H1 (cell line): ENCODE results near the gene PPM1M. TPM values are rescaled to one million over a fixed set of nuclear protein-coding genes. Genes with fewer than 3 reads are reported as not detected.

Experiments used
- CTCF ChIP-seq, 3 experiments: IDR thresholded peaks; 1 replicate in 2 of 3; 2 replicates in 1 of 3; pipeline versions ENCODE4 v1.5.1 to v1.6.1; 2011; ENCODE audit warnings: low read length in 3 of 3, mild to moderate bottlenecking in 3 of 3, inconsistent platforms in 2 of 3, low read depth in 1 of 3, moderate library complexity in 1 of 3; ENCODE audit not compliant: insufficient read depth in 1 of 3; ENCODE audit errors: control extremely low read depth in 1 of 3
- SP1 ChIP-seq: IDR thresholded peaks from 2 replicates; pipeline ENCODE4 v1.6.1; 2011; ENCODE audit warnings: low read depth, low read length
- YY1 ChIP-seq: IDR thresholded peaks from 2 replicates; pipeline ENCODE4 v1.6.1; 2011; ENCODE audit warnings: low read depth, mild to moderate bottlenecking, low read length
- polyA plus RNA-seq, 7 experiments: library from polyadenylated mRNA; depleted of rRNA in 3 of 7; stranded (reverse) in 5 of 7; unstranded in 2 of 7; fragments of >200 nt in 5 of 7; fragments of 200-250 nt in 2 of 7; gene quantifications; 1 replicate in 5 of 7; 2 replicates in 1 of 7; 4 replicates in 1 of 7; pipeline versions ENCODE4 v1.2.1 to v1.2.3, GENCODE V29; 2011 to 2013; ENCODE audit warnings: missing spikeins in 2 of 7, mixed read lengths in 2 of 7
- total RNA-seq: library from RNA; stranded (reverse); fragmentation: NEBNext Ultra II Directional; extraction: Animal tissue kit (Norgen Biotek cat#: 25700); gene quantifications from 2 replicates; pipeline ENCODE4 v1.2.1, GENCODE V29; 2021
- TF ChIP-seq, protein P1 (sequence below): fragments of 300-600 bp; sonication (generic); IDR thresholded peaks from 2 replicates; pipeline ENCODE4 v1.7.1; 2012; ENCODE audit warnings: low read length, moderate library complexity, mild to moderate bottlenecking, inconsistent platforms; ENCODE audit not compliant: insufficient replicate concordance
- TF ChIP-seq, protein P2 (sequence below): IDR thresholded peaks from 2 replicates; pipeline ENCODE4 v1.6.1; 2011; ENCODE audit warnings: low read depth, mild to moderate bottlenecking, low read length; ENCODE audit not compliant: insufficient read depth

Gene PPM1M
- total and polyA plus RNA-seq, 2 of the 8 experiments (the other 6 are each of a cell fraction or from before 2014, with no cell fraction given): 5.2 to 6.3 TPM

GRCh38 chr3:52195823-52196331, 49.7 kb upstream of the PPM1M start (continued):
- TF ChIP-seq SP1 (no peak), CTCF (IDR thresholded peaks at IDR 0.05; ENCODE audit: control extremely low read depth in 1 of 3, insufficient read depth in 1 of 3, low read depth in 1 of 3, low read length in 3 of 3) (no peak), YY1 (no peak)
- TF ChIP-seq, protein P1, sequence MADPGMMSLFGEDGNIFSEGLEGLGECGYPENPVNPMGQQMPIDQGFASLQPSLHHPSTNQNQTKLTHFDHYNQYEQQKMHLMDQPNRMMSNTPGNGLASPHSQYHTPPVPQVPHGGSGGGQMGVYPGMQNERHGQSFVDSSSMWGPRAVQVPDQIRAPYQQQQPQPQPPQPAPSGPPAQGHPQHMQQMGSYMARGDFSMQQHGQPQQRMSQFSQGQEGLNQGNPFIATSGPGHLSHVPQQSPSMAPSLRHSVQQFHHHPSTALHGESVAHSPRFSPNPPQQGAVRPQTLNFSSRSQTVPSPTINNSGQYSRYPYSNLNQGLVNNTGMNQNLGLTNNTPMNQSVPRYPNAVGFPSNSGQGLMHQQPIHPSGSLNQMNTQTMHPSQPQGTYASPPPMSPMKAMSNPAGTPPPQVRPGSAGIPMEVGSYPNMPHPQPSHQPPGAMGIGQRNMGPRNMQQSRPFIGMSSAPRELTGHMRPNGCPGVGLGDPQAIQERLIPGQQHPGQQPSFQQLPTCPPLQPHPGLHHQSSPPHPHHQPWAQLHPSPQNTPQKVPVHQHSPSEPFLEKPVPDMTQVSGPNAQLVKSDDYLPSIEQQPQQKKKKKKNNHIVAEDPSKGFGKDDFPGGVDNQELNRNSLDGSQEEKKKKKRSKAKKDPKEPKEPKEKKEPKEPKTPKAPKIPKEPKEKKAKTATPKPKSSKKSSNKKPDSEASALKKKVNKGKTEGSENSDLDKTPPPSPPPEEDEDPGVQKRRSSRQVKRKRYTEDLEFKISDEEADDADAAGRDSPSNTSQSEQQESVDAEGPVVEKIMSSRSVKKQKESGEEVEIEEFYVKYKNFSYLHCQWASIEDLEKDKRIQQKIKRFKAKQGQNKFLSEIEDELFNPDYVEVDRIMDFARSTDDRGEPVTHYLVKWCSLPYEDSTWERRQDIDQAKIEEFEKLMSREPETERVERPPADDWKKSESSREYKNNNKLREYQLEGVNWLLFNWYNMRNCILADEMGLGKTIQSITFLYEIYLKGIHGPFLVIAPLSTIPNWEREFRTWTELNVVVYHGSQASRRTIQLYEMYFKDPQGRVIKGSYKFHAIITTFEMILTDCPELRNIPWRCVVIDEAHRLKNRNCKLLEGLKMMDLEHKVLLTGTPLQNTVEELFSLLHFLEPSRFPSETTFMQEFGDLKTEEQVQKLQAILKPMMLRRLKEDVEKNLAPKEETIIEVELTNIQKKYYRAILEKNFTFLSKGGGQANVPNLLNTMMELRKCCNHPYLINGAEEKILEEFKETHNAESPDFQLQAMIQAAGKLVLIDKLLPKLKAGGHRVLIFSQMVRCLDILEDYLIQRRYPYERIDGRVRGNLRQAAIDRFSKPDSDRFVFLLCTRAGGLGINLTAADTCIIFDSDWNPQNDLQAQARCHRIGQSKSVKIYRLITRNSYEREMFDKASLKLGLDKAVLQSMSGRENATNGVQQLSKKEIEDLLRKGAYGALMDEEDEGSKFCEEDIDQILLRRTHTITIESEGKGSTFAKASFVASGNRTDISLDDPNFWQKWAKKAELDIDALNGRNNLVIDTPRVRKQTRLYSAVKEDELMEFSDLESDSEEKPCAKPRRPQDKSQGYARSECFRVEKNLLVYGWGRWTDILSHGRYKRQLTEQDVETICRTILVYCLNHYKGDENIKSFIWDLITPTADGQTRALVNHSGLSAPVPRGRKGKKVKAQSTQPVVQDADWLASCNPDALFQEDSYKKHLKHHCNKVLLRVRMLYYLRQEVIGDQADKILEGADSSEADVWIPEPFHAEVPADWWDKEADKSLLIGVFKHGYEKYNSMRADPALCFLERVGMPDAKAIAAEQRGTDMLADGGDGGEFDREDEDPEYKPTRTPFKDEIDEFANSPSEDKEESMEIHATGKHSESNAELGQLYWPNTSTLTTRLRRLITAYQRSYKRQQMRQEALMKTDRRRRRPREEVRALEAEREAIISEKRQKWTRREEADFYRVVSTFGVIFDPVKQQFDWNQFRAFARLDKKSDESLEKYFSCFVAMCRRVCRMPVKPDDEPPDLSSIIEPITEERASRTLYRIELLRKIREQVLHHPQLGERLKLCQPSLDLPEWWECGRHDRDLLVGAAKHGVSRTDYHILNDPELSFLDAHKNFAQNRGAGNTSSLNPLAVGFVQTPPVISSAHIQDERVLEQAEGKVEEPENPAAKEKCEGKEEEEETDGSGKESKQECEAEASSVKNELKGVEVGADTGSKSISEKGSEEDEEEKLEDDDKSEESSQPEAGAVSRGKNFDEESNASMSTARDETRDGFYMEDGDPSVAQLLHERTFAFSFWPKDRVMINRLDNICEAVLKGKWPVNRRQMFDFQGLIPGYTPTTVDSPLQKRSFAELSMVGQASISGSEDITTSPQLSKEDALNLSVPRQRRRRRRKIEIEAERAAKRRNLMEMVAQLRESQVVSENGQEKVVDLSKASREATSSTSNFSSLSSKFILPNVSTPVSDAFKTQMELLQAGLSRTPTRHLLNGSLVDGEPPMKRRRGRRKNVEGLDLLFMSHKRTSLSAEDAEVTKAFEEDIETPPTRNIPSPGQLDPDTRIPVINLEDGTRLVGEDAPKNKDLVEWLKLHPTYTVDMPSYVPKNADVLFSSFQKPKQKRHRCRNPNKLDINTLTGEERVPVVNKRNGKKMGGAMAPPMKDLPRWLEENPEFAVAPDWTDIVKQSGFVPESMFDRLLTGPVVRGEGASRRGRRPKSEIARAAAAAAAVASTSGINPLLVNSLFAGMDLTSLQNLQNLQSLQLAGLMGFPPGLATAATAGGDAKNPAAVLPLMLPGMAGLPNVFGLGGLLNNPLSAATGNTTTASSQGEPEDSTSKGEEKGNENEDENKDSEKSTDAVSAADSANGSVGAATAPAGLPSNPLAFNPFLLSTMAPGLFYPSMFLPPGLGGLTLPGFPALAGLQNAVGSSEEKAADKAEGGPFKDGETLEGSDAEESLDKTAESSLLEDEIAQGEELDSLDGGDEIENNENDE: no peak
- TF ChIP-seq, protein P2, sequence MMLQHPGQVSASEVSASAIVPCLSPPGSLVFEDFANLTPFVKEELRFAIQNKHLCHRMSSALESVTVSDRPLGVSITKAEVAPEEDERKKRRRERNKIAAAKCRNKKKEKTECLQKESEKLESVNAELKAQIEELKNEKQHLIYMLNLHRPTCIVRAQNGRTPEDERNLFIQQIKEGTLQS: no peak
